Right lobe of liver (tissue), 4 donors: Measurements from ENCODE around the gene MKI67.

Experiments used
- CTCF ChIP-seq, 4 donors: fragments of 200-600 bp in 3 of 4; fragments of 450-650 bp in 1 of 4; IDR thresholded peaks; one replicate each; pipeline versions ENCODE4 v1.5.1 to v1.8.0; 2016 to 2022; ENCODE audit warnings: antibody characterized with exemption in 4 of 4, mild to moderate bottlenecking in 2 of 4
- POLR2A ChIP-seq: fragments of 450-650 bp; IDR thresholded peaks from one replicate; pipeline ENCODE4 v1.6.1; 2017; ENCODE audit warnings: antibody characterized with exemption, mild to moderate bottlenecking
- donor health status: DM: no; HTN: no; CAD: no.
- donor health status: DM: no; HTN: no; CAD: no.
- donor health status: DM: no; HTN: yes; CAD: no.

DNA sequence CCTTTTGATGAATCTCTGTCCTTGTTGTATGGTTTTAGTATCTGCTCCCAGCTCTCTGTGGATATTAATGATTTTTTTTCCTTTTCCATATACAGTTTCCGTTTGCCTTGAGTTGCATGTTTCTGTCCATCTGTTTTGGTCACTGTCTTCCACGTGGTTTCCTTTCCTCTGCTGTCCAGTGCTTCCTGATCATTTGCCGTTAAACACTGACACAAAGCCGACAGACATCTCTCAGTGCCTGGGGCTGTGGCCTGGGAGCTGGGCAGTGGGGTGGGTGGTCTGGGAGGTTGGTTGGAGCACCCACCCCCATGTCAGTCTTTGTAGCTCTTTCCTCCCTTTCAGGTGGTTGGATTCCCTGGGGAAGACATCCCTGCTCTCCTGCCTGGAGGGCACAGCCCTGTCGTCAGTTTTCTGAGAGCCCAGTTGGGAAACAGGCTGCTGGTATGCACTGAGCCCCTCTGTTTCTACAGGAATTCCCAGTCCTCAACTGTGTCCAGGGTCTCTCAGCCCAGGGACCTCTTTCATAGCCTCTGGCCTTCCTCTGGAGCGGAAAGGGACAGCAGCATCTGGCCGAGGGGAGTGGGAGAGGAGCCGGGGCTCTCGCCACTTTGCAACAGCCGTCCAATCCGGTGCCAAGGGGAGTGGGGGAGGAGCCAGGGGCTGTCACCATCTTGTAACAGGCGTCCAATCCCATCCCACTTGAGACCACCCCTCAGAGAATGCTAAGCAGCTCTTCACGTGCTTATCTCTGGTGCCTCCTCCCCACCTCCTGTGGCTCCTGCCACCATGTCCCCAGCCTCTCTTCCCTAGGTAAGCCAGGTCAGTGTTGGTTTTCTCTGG lies 26.7 kb upstream of the MKI67 start:
- TF ChIP-seq CTCF (IDR thresholded peaks at IDR 0.05), result no peak
- no peak for TF ChIP-seq POLR2A
